H9 (cell line): ENCODE data around the gene FBXO30. TPM values are rescaled to one million over a fixed set of nuclear protein-coding genes. Genes with fewer than 3 reads are reported as not detected.

Experiments used
- DNase-seq: peaks from one replicate; pipeline ENCODE4 v3.0.0-alpha.2; 2017
- H2AFZ ChIP-seq: one replicate; pipeline ENCODE4 v1.6.1; 2013; ENCODE audit warnings: mild to moderate bottlenecking, low read length, control low read depth, moderate library complexity
- H2AK5ac ChIP-seq: 2 replicates; pipeline ENCODE4 v1.6.1; 2013; ENCODE audit warnings: low read length, control low read depth, mixed read lengths; ENCODE audit not compliant: insufficient read length
- H2BK120ac ChIP-seq: one replicate; pipeline ENCODE4 v1.6.1; 2013; ENCODE audit warnings: low read depth, mild to moderate bottlenecking, low read length, control low read depth, inconsistent platforms; ENCODE audit not compliant: poor library complexity, severe bottlenecking
- H2BK12ac ChIP-seq: 2 replicates; pipeline ENCODE4 v1.6.1; 2013; ENCODE audit warnings: low read length, control low read depth, mixed read lengths, low read depth; ENCODE audit not compliant: insufficient read length
- H2BK15ac ChIP-seq: 2 replicates; pipeline ENCODE4 v1.6.1; 2013; ENCODE audit warnings: low read depth, low read length, control low read depth
- H2BK20ac ChIP-seq: one replicate; pipeline ENCODE4 v1.6.1; 2013; ENCODE audit warnings: low read depth, mild to moderate bottlenecking, low read length, control low read depth, inconsistent platforms; ENCODE audit not compliant: poor library complexity, severe bottlenecking
- H2BK5ac ChIP-seq: 2 replicates; pipeline ENCODE4 v1.6.1; 2013; ENCODE audit warnings: low read length, control low read depth, mixed read lengths; ENCODE audit not compliant: insufficient read length
- H3K14ac ChIP-seq: 2 replicates; pipeline ENCODE4 v1.6.1; 2013; ENCODE audit warnings: low read length, control low read depth; ENCODE audit not compliant: insufficient read depth
- H3K18ac ChIP-seq: 2 replicates; pipeline ENCODE4 v1.6.1; 2013; ENCODE audit warnings: low read depth, mild to moderate bottlenecking, mixed read lengths, low read length, control low read depth; ENCODE audit not compliant: insufficient read length
- H3K23ac ChIP-seq: 2 replicates; pipeline ENCODE4 v1.6.1; 2013; ENCODE audit warnings: low read length, control low read depth, mixed read lengths, low read depth; ENCODE audit not compliant: insufficient read length
- H3K23me2 ChIP-seq: 2 replicates; pipeline ENCODE4 v1.6.1; 2013; ENCODE audit warnings: low read depth, mild to moderate bottlenecking, mixed read lengths, low read length, control low read depth; ENCODE audit not compliant: insufficient read length, poor library complexity, severe bottlenecking
- H3K27ac ChIP-seq: 2 replicates; pipeline ENCODE4 v1.5.1; 2013; ENCODE audit warnings: low read length, control low read depth, mixed read lengths, low read depth; ENCODE audit not compliant: insufficient read length
- H3K27me3 ChIP-seq: 2 replicates; pipeline ENCODE4 v1.6.1; 2013; ENCODE audit warnings: low read length, control low read depth, inconsistent platforms; ENCODE audit not compliant: insufficient read depth
- H3K4ac ChIP-seq: 2 replicates; pipeline ENCODE4 v1.6.1; 2013; ENCODE audit warnings: low read depth, mild to moderate bottlenecking, control low read depth, inconsistent platforms, low read length, moderate library complexity
- H3K4me1 ChIP-seq: 2 replicates; pipeline ENCODE4 v1.6.1; 2013; ENCODE audit warnings: low read length, control low read depth, inconsistent platforms; ENCODE audit not compliant: insufficient read depth
- H3K4me2 ChIP-seq: 2 replicates; pipeline ENCODE4 v1.6.1; 2013; ENCODE audit warnings: low read length, control low read depth, mixed read lengths; ENCODE audit not compliant: insufficient read length, insufficient read depth
- H3K56ac ChIP-seq: 2 replicates; pipeline ENCODE4 v1.6.1; 2013; ENCODE audit warnings: low read depth, mild to moderate bottlenecking, mixed read lengths, low read length, control low read depth; ENCODE audit not compliant: insufficient read length
- H3K79me1 ChIP-seq: 2 replicates; pipeline ENCODE4 v1.6.1; 2013; ENCODE audit warnings: low read depth, mild to moderate bottlenecking, moderate library complexity, low read length, control low read depth, inconsistent platforms; ENCODE audit not compliant: insufficient read depth, poor library complexity, severe bottlenecking
- H3K79me2 ChIP-seq: 2 replicates; pipeline ENCODE4 v1.6.1; 2013; ENCODE audit warnings: low read length, control low read depth, inconsistent platforms; ENCODE audit not compliant: insufficient read depth
- H3K9ac ChIP-seq: 2 replicates; pipeline ENCODE4 v1.6.1; 2013; ENCODE audit warnings: low read length, control low read depth, mixed read lengths; ENCODE audit not compliant: insufficient read length; ENCODE audit errors: extremely low read depth
- H3K9me3 ChIP-seq: one replicate; pipeline ENCODE4 v1.6.1; 2013; ENCODE audit warnings: low read depth, low read length, inconsistent platforms; ENCODE audit not compliant: control insufficient read depth
- H3T11ph ChIP-seq: one replicate; pipeline ENCODE4 v1.6.1; 2013; ENCODE audit warnings: mild to moderate bottlenecking, low read length, control low read depth, inconsistent platforms
- H4K20me1 ChIP-seq: one replicate; pipeline ENCODE4 v1.6.1; 2013; ENCODE audit not compliant: control insufficient read depth, insufficient read length, insufficient read depth
- H4K5ac ChIP-seq: 2 replicates; pipeline ENCODE4 v1.6.1; 2013; ENCODE audit warnings: low read depth, mild to moderate bottlenecking, mixed read lengths, low read length, control low read depth; ENCODE audit not compliant: insufficient read length
- H4K8ac ChIP-seq: replicated peaks from 2 replicates; pipeline ENCODE4 v1.6.1; 2013; ENCODE audit warnings: low read length, control low read depth, mixed read lengths, low read depth; ENCODE audit not compliant: insufficient read length
- H4K91ac ChIP-seq: 2 replicates; pipeline ENCODE4 v1.6.1; 2013; ENCODE audit warnings: low read depth, mild to moderate bottlenecking, moderate library complexity, mixed read lengths, low read length, control low read depth; ENCODE audit not compliant: insufficient read length
- H3K27ac Mint-ChIP-seq, 3 experiments: 2 replicates in 2 of 3; 3 replicates in 1 of 3; pipeline ENCODE4 v1.8.0; 2020 to 2021; ENCODE audit warnings: mixed read lengths in 3 of 3, mild to moderate bottlenecking in 1 of 3, moderate library complexity in 1 of 3
- H3K27me3 Mint-ChIP-seq: 2 replicates; pipeline ENCODE4 v1.8.0; 2021; ENCODE audit warnings: low read depth, mild to moderate bottlenecking, moderate library complexity, mixed read lengths
- H3K36me3 Mint-ChIP-seq, 3 experiments: 2 replicates in 2 of 3; 3 replicates in 1 of 3; pipeline ENCODE4 v1.8.0; 2020 to 2021; ENCODE audit warnings: low read depth in 3 of 3, mixed read lengths in 3 of 3; ENCODE audit not compliant: insufficient read depth in 1 of 3
- H3K4me1 Mint-ChIP-seq, 2 experiments: 2 replicates each; pipeline ENCODE4 v1.8.0; 2020; ENCODE audit warnings: mixed read lengths in 2 of 2
- H3K4me3 Mint-ChIP-seq, 2 experiments: 2 replicates in 1 of 2; 3 replicates in 1 of 2; pipeline ENCODE4 v1.8.0; 2020 to 2021; ENCODE audit warnings: mild to moderate bottlenecking in 2 of 2, mixed read lengths in 2 of 2, moderate library complexity in 1 of 2
- H3K9me3 Mint-ChIP-seq, 2 experiments: 2 replicates in 1 of 2; 3 replicates in 1 of 2; pipeline ENCODE4 v1.8.0; 2020; ENCODE audit warnings: mild to moderate bottlenecking in 2 of 2, mixed read lengths in 2 of 2, moderate library complexity in 1 of 2
- CTCF ChIP-seq: fragments of 200-600 bp; sonication (generic); conservative IDR thresholded peaks from 3 replicates; pipeline ENCODE4 v1.8.0; 2021; ENCODE audit warnings: antibody characterized with exemption, mild to moderate bottlenecking
- WGBS: extraction: QIAGEN DNeasy Blood & Tissue Kit; methylation state at CpG from one replicate; pipeline ENCODE4 v1.1.7; 2013; ENCODE audit warnings: missing lambda C conversion rate, low lambda C conversion rate, mixed read lengths; ENCODE audit not compliant: insufficient read length; ENCODE audit errors: extremely low coverage; 5-methylcytosine and 5-hydroxymethylcytosine counted together
- total RNA-seq: library from RNA; stranded (reverse); gene quantifications from 2 replicates; pipeline ENCODE4 v1.2.1, GENCODE V29; 2021

The FBXO30 gene
- total RNA-seq, 1 experiment from 2014 or later = 16.9 TPM

DNA sequence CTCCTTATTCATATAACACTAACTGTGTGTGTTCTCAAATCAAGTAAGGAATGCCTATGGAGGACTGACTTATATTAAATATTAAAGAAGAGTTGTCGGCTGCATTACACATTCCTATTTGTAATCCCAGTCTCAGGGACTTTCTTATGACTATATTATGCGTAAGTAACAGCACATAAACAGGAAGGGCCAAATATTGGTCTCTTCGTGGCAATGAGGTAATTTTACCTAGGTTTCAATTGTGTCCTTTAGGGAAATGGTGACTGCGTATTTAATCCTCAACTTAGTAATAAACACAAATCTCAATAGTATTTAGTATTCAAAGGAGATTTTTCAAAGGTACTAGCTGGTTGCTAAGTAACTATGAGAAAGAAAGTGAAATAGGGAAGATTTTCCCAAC lies 56.5 kb downstream of the FBXO30 start:
- no peak overlapping the region for H4K8ac ChIP-seq
- H2BK20ac ChIP-seq = no peak overlapping the region
- H3K4ac ChIP-seq = no peak overlapping the region
- H3K79me2 ChIP-seq = no peaks in the 10 kb centered on the region
- no peak overlapping the region for H2BK15ac ChIP-seq
- H3K4me1 ChIP-seq = no peaks in the 10 kb centered on the region
- no peak overlapping the region for H2AFZ ChIP-seq
- Mint-ChIP-seq H3K36me3 (no peaks in the 10 kb centered on the region), H3K27me3 (no peaks in the 10 kb centered on the region; the same call in 1 of the 2 replicates), H3K27ac (no peak overlapping the region), H3K9me3 (no peaks in the 10 kb centered on the region), H3K4me3 (no peak overlapping the region), H3K4me1 (no peaks in the 10 kb centered on the region)
- H3K56ac ChIP-seq = no peak overlapping the region
- H3K23ac ChIP-seq = no peak overlapping the region
- H3K9ac ChIP-seq = no peak overlapping the region
- no peak overlapping the region for H2BK120ac ChIP-seq
- no peak overlapping the region for H3K27ac ChIP-seq
- no peak overlapping the region for H2BK5ac ChIP-seq
- H3K27me3 ChIP-seq = no peaks in the 10 kb centered on the region
- H3K4me2 ChIP-seq = no peak overlapping the region
- H4K91ac ChIP-seq = no peak overlapping the region
- H3K14ac ChIP-seq = no peak overlapping the region
- TF ChIP-seq CTCF = no peak
- H3K23me2 ChIP-seq = no peaks in the 10 kb centered on the region
- no peak overlapping the region for H2AK5ac ChIP-seq
- H2BK12ac ChIP-seq = no peak overlapping the region
- H3K9me3 ChIP-seq = no peaks in the 10 kb centered on the region
- no peaks in the 10 kb centered on the region for H4K20me1 ChIP-seq
- WGBS = no CpG with 5 or more reads among the region's 4 CpGs
- DNase-seq = no peak
- H3T11ph ChIP-seq = no peak overlapping the region
- H3K79me1 ChIP-seq = no peaks in the 10 kb centered on the region
- H4K5ac ChIP-seq = no peak overlapping the region
- H3K18ac ChIP-seq = no peak overlapping the region
